Measurements from ENCODE around the gene LPP.

LPP gene

DNA sequence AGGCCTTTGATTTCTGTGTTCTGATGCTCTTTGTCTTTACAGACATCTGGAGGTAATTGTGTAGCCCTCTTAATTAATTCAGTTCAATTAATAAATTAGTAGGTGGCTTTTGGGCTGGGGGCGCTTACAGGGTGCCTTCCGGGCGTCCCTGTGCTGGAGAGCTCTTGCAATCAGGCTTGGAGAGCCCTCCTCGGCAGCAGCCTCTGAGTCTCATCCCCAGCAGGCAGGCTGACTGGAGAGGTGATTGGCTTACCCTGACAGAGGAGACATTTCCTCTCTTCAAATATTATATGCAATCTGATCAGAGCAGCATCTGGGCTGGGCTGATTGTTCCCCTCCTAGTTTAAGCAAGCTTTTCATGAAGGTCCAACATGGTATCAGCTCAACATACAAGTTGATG is 250.7 kb downstream of the LPP start:
- no peak for DNase-seq (ENCODE audit: extremely low read depth, low read depth)
- TF ChIP-seq, protein P1, sequence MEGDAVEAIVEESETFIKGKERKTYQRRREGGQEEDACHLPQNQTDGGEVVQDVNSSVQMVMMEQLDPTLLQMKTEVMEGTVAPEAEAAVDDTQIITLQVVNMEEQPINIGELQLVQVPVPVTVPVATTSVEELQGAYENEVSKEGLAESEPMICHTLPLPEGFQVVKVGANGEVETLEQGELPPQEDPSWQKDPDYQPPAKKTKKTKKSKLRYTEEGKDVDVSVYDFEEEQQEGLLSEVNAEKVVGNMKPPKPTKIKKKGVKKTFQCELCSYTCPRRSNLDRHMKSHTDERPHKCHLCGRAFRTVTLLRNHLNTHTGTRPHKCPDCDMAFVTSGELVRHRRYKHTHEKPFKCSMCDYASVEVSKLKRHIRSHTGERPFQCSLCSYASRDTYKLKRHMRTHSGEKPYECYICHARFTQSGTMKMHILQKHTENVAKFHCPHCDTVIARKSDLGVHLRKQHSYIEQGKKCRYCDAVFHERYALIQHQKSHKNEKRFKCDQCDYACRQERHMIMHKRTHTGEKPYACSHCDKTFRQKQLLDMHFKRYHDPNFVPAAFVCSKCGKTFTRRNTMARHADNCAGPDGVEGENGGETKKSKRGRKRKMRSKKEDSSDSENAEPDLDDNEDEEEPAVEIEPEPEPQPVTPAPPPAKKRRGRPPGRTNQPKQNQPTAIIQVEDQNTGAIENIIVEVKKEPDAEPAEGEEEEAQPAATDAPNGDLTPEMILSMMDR (IDR thresholded peaks at IDR 0.05; ENCODE audit: low read depth, low read length, missing control alignments): no peak
- H3K4me3 ChIP-seq (replicated peaks; ENCODE audit: low read depth, low read length): no peak overlapping the region

DNA sequence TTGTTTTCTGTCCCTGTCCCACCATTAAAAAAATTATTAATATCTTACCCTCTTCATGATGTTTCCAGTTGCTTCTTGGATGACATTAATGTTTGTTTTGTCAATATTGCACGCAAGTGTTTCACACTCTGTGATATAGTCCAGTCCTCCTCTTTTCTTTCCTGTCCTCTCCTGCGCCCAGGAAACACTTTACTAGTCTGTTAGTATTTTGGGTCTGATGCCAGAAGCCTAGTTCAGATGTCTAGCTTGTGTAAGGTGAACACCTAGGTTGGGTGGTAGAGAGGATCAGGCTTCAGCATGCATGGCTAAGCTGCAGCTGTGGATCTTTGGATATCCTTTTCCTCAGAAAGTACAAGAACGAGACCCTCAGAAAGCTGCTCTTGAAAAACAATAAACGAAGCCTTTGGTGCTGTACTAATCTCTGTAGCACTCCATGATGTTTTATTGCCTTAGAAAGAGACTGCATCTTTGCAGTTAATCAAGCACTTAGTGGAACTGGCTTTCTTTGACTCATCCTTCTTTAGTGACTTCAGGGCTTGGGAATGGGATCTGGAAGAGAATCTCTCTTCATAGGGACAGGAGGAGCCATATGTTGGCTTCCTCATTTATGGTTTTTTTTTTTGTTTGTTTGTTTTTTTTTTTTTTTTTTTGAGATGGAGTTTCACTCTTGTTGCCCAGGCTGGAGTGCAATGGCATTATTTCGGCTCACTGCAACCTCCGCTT is 253.4 kb downstream of the LPP start:
- DNase-seq (ENCODE audit: extremely low read depth, low read depth): no peak
- TF ChIP-seq, protein P1 (IDR thresholded peaks at IDR 0.05; ENCODE audit: low read depth, low read length, missing control alignments): no peak
- H3K4me3 ChIP-seq (replicated peaks; ENCODE audit: low read depth, low read length): no peak overlapping the region

DNA sequence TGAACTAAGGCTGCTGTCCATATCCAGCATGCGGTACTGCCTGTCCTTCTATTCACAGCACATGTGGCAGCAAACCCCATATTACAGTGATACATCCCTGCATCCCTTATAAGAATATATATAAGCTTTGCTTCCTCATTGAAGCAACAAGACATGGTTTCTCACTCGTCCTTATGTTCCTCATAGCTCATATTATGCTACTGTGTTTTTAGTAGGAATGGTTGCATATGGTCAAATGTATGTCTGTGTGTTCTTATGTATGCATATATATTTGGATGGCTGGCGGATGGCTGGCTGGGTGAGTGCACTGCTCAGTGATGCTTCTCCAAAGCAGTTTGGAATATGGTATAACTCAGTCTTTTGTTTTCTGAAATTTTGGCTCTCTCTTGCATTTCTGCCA is 254.9 kb downstream of the LPP start:
- TF ChIP-seq, protein P1 (IDR thresholded peaks at IDR 0.05; ENCODE audit: low read depth, low read length, missing control alignments): no peak
- H3K4me3 ChIP-seq (replicated peaks; ENCODE audit: low read depth, low read length): no peak overlapping the region
- DNase-seq (ENCODE audit: extremely low read depth, low read depth): no peak

GRCh38 chr3:188411750-188412149 is 257.8 kb downstream of the LPP start:
- TF ChIP-seq, protein P1 (IDR thresholded peaks at IDR 0.05; ENCODE audit: low read depth, low read length, missing control alignments): no peak
- H3K4me3 ChIP-seq (replicated peaks; ENCODE audit: low read depth, low read length): no peak overlapping the region
- no peak for DNase-seq (ENCODE audit: extremely low read depth, low read depth)

DNA sequence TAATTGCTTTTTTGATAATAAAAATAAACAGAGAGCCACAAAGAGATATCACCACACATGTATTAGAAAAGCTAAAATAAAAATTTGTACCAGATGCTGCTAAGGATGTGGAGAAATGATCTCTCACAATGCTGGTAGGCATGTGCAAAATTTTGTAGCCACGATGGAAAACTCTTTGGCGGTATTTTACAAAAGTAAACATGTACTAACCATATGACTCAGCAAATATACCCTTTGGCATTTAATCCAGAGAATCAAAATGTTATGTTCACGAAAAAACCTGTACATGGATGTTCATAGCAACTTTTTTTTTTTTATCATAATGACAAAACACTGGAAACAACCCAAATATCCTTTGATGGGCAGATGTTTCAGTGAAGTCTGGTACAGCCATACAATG is 261.2 kb downstream of the LPP start:
- peak; percentile 17 for DNase-seq (ENCODE audit: extremely low read depth, low read depth)
- H3K4me3 ChIP-seq (replicated peaks; ENCODE audit: low read depth, low read length): no peak overlapping the region
- TF ChIP-seq, protein P1 (IDR thresholded peaks at IDR 0.05; ENCODE audit: low read depth, low read length, missing control alignments): no peak

DNA sequence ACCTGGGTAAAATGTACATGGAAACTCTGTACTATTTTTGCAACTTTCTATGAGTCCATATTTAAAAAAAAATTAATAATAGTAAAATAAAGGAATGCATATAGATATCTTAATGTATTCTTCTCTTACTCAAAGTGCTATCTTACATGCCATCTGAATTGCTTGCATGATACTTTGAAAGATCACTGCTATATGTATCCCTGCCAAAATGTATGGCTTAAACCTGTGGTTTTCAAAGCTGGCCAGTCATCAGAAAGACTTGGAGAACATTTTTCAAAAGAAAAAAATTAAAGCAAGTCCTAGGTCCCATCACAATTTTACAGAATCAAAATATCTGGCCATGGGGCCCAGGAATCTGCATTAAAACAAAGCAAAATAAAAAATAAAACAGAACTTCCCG is 262.1 kb downstream of the LPP start:
- TF ChIP-seq, protein P1 (IDR thresholded peaks at IDR 0.05; ENCODE audit: low read depth, low read length, missing control alignments): no peak

GRCh38 chr3:188417271-188417696 is 263.3 kb downstream of the LPP start:
- no peak overlapping the region for H3K4me3 ChIP-seq (replicated peaks; ENCODE audit: low read depth, low read length)
- DNase-seq (ENCODE audit: extremely low read depth, low read depth): no peak
- TF ChIP-seq, protein P1 (IDR thresholded peaks at IDR 0.05; ENCODE audit: low read depth, low read length, missing control alignments): no peak

More for the DNA sequence above, 262.1 kb downstream of the LPP start:
- DNase-seq (ENCODE audit: extremely low read depth, low read depth): no peak
- no peak overlapping the region for H3K4me3 ChIP-seq (replicated peaks; ENCODE audit: low read depth, low read length)
